ENCODE measurements around the gene ZDHHC8.

GRCh38 chr22:20143883-20144665, 12.5 kb downstream of the ZDHHC8 start:
- no peak for TF ChIP-seq EP300 (IDR thresholded peaks at IDR 0.05)
- no peak for TF ChIP-seq POLR2A (IDR thresholded peaks at IDR 0.05)
